GM21360 (cell line): ENCODE data around the gene SF3A2.

Experiments used
- ATAC-seq: cut with Tn5 transposase; IDR thresholded peaks from one replicate; pipeline ENCODE4 v1.9.1; 2021; ENCODE audit warnings: mild to moderate bottlenecking, moderate library complexity; ENCODE audit not compliant: unreplicated experiment

The SF3A2 gene

DNA sequence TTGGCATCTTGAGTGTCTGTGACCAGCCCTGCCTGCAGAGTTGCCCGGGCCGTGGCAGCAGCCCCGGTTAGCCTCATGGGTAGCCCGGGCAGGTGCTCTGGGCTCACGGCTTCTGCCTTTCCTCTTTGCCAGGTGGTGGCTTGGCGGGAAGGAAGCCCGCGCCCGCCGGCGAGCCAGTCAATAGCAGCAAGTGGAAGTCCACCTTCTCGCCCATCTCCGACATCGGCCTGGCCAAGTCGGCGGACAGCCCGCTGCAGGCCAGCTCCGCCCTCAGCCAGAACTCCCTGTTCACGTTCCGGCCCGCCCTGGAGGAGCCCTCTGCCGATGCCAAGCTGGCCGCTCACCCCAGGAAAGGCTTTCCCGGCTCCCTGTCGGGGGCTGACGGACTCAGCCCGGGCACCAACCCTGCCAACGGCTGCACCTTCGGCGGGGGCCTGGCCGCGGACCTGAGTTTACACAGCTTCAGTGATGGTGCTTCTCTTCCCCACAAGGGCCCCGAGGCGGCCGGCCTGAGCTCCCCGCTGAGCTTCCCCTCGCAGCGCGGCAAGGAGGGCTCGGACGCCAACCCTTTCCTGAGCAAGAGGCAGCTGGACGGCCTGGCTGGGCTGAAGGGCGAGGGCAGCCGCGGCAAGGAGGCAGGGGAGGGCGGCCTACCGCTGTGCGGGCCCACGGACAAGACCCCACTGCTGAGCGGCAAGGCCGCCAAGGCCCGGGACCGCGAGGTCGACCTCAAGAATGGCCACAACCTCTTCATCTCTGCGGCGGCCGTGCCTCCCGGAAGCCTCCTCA, 10.4 kb upstream of the SF3A2 start:
- ATAC-seq: no peak

DNA sequence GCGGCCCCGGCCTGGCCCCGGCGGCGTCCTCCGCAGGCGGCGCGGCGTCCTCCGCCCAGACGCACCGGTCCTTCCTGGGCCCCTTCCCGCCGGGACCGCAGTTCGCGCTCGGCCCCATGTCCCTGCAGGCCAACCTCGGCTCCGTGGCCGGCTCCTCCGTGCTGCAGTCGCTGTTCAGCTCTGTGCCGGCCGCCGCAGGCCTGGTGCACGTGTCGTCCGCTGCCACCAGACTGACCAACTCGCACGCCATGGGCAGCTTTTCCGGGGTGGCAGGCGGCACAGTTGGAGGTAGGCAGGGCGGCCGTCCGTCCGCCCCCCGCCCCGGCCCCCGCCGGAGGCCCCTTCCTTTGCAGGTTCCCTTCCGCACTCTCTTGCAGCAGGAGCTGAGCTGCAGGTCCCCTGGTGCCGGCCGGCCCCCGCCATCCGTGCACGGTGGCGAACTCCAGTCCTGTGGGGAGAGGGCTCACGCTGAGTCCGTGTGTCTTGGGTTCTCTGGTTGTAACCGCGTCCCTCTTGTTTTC, 9.7 kb upstream of the SF3A2 start:
- no peak for ATAC-seq

DNA sequence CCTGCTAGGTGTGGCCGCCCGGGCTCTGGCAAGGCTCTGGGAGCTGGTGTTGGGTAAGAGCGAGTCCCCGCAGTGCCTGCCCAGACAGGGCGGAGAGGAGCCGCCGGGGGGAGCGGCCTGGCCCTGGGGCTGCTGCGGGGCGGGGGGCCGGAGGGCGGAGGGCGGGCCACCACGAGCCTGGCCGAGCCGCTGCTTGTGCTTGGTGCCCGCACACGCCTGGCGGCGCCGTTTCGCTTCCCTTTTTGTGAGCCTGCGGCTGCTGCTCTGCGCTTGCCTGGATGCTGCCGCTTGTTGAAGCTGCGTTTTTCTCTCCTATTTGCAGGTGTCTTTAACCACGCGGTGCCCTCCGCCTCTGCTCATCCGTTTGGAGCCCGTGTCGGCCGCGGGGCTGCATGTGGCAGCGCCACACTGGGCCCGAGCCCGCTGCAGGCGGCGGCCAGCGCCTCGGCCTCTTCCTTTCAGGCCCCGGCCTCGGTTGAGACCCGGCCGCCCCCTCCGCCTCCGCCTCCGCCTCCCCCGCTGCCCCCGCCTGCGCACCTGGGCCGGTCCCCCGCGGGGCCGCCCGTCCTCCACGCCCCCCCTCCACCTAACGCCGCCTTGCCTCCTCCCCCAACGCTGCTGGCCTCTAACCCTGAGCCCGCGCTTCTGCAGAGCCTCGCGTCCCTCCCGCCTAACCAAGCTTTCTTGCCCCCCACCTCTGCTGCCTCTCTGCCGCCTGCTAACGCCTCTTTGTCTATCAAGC, 9.0 kb upstream of the SF3A2 start:
- no peak for ATAC-seq

DNA sequence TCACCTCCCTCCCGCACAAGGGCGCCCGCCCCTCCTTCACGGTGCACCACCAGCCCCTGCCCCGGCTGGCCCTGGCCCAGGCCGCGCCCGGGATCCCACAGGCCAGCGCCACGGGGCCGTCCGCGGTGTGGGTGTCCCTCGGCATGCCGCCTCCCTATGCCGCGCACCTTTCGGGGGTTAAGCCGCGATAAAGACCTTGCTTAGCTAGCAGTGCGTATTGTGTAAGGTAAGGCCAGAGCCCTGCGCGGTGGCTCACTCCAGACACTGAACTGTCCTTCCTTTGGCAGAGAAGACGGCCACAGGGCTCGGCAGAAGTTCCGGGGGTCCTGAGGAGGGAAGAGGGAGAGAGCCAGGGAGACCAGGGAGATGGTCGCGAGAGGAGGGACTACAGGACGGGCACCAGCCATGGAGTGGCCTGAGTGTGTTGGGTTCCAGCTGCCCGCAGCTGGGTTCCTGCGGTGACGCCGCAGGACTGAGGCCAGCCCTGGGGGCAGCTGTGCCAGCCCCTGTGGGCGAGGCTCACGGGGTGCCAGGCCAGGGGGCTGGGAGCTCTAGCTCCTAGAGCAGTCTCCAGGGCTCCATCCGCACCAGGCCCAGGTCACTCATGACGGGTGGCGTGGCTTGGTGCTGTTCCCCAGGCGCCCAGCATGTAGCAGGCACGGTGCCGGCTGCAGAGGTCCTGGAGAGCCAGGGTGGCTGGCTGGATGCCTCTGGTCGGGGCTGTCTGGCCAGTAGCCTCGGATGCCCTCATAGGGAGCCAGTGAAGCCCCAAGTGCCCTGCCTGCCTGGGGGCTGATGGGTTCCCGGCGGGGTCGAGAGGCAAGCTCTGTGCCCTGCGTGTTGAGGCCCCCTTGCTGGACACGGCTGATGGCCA, 8.2 kb upstream of the SF3A2 start:
- ATAC-seq: no peak

DNA sequence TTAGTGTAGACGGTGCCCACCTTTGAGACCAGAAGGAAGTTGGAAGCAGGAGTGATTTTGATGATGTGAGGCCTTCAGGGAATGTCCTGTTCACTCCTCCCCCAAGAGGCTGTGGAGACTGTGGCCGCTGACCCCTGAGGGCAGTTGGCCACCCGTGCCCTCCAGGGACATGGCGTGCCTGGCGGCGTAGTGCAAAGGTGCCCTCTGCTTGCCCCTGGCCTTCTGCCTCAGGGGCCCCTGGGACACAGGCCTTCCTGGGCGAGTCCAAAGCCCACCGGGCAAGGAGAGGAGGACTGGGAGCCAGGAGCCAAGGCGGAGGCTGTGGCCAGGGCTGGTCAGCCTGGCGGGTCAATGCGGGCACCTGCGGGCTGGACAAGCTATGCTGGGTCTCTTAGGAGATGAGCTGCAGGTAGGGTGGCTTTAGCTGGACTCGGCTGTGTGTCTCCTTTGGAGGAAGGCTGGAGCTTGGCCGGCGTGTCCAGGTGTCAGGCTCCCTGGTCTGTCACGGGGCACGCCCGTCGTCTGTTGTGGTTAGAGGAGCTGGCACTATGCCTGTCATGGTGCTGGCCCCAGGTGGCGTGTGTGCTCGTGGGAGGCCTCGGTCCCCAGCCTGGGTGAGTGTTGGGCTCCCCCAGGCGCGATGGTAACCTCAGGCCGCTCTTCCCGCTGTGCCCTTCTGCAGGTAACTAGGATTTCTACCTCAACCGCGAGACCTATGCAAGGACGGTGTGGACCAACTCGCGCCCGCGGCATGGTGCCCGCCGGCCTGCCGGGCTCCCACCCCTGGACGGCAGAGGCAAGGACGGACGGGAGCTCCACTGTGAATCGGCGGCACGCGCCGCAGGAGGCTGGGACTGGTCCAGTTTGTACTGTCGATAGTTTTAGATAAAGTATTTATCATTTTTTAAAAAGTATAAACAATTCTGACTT, 7.3 kb upstream of the SF3A2 start:
- ATAC-seq: no peak

DNA sequence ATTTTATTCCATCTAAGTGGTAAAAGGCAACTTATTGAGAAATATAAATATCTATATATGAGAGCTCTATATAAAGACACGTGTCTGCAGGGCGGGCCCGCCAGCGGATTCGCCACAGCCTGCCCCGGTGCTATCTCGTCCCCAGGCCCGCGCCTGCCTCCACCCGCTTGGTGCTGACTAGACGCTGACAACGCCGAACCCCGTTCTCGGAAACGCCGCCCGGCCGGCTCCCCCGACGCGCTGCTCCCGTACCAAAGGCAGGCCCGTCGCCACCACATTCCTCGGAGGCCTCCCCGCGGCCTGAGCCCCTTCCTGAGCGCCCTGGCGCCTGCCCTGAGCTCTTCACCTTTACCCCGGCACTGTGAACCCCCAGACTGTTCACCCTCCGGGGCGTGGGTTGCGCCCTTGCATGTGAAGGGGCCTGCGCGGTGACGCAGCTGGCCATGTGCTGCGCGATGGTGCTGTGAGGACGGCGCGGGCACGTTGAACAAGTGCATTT, 6.5 kb upstream of the SF3A2 start:
- ATAC-seq: no peak

DNA sequence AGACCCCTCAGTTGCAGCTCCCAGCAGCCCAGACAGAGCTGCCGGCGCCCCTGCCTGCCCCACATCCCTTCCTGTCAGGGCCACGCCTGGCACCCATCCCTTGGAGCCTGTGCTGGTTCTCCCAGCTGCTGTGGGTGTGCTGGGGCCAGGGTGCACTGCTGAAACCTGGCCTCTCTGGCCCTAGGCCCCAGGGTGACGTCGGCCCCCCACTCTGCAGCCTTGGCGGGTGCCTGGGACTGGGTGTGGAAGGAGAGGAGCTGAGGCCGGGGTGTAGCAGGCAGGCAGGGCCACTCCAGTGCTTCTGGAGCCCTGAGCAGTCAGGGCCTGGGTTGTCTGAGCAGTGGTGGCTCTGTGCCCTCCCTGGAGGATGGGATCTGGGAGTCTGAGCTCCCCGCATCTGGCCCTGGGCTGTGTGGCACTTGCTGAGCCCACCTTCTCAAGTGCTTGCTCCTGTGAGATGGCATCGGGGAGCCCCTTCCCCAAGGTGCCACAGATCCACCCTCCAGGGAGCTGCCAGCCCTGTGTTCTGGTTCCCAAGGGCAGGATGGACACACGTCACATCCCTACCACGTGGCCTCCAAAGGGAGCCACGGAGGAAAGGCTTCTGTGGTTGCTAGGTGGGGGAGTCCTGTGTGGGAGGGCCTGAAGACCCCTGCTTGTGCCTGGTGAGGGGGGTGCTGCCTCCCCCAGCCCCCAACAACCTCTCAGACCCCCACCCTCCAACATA, 5.7 kb upstream of the SF3A2 start:
- ATAC-seq: no peak

DNA sequence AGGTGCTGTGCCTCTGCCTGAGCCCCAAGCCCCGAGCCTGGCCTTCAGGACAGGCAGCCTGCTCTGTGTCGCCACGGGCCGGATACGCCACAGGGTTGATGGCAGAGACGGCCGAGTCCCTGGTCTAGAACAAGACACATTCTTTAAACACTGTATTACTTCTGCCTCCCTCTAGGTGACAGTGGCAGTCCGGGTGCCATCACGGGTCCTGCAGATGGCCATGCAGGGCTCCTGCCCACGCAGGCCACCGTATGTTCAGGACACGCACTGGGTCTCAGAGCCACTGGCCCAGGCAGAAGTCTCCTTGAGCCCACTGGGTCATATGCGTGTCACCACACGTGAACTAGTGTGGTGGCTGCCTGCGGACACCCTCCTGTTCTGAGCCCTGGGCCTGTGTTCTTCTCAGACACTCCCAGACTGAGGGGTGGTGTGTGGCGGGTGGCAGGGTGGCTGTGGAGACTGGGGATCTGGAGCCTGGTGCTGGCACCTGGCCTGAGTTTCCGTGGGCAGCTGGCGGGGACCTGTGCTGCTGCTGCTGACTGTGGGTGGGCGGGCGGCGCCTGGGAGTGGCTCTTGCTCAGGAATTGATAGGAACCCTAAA, 4.9 kb upstream of the SF3A2 start:
- ATAC-seq: no peak

DNA sequence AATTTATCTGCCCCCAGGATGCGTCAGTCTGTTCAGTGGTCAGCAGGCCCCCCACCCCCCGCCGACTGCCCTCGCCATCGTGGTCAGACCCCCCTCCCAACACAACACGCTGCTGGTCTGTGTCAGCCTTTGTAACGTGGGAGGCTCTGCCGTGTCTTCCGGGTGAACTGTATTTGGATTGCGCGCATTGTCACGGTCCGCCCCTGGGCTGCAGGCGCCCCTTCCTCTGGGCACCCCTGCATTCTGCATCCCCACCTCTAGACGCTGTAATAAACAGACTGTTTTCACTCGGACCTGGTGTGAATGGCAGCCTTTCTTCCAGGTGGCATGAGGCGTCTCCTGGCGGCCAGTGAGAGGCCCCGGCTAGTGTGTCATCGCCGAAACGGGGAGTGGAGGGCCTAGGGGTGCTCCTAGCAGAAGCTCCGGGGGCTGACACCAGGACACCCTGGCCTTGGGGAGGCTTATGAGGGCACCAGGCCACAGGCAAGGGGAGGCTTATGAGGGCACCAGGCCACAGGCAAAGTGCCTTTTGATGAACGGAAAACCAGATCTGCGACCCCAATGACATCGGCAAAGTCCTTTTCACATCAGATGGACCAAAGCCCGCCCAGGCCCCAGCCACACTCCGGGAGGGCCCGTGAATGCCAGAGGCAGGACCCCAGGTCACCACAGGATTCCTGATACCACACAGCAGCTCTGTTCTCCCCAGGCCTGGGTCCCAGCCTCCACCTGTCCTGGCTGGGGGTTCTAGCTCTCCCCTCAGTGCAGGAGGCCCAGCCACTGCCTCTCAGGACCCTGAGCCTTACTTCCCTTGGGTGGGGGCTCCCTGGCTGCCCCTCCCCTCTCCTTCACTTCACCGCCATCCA, 4.1 kb upstream of the SF3A2 start:
- ATAC-seq: no peak

DNA sequence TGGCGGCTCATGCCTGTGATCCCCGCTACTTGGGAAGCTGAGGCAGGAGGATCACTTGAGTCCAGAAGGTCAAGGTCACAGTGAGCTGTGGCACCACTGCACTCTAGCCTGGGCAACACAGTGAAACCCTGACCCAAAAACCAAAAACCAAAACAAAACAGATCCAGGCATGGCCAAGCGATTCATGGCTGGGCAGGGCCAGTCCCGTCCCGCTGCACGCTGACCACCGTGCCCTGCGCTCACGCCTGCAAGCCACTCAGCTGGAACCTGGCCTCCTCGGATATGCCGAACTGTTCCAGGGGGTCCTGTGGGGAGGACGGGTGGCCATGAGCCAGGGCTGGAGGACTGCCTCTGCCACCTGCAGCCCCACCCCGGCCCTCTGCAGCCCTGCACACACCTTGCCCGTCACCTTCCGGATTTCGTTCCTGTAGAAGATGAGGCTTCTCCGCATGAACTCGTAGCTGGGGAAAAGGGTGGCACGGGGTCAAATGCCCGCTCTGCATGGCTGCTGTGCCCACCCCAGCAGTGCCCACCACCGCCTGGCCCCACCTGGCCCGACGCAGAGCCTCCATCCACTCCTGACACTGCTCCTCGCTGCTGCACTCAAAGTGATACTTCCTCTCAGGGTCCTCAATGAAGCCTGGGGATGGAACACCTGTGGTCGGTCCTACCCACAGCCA, 2.9 kb upstream of the SF3A2 start:
- no peak for ATAC-seq

DNA sequence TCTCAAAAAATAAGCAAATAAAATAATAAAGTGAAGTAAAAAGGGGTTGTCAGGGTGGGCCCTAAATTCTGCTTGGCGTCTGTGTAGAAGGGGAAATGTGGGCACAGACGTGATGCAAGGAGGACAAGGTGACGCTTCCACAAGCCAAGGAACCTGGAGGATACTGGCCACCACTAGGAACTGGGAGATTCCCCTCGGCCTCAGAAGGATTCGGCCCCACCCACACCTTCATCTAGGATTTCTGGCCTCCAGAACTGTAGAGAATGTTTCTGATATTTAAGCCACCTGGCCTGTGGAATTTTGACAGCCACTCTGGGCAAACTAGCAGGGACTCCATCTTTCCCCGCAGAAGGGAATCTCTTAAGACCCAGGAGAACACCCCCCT, 1.6 kb upstream of the SF3A2 start:
- ATAC-seq: no peak

DNA sequence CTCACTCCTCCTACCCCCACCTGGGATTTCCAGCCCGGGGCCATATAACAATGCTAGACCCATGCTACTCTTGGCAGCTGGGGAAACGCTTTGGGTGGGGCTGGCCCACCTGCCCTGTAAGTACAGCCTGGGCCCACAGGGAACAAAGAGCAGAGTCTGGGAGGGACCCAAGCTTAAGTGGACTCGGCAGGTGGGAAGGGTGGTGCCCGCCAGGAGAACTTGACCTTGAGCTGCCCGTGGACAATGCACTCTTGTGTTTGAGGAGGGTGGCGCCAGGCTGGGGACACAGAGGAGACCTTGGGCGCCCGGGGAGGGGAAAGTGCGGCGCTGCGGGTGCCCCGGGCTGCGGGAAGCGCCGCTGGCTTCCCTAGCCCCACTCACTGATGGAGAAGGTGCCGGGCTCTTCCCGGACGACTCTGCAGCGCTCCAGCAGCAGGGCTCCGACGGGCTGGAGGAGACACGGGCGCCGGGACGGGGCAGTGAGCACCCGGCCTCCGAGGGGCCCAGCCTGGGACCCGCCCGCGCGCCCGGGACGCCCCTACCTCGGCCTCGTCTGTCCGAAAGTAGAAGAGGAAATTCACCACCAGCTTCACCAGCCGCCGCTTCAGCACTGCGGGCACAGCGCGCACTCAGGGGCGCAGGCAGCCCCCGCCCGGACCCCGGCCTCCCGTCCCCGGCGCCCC, 1.1 kb upstream of the SF3A2 start:
- ATAC-seq: peak; percentile 14

DNA sequence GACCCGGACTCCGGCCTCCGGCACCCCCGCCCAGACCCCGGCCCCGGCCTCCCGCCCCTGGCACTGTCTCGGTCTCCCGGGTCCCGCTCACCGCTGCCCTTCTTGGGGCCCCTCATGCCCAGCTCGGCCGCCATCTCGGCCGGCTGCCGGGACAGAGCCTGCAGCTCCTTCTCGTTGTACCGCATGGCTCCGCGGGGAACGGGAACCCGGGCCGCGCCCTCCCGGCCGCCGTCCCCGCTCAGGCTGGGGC, 635 bp upstream of the SF3A2 start:
- no peak for ATAC-seq

DNA sequence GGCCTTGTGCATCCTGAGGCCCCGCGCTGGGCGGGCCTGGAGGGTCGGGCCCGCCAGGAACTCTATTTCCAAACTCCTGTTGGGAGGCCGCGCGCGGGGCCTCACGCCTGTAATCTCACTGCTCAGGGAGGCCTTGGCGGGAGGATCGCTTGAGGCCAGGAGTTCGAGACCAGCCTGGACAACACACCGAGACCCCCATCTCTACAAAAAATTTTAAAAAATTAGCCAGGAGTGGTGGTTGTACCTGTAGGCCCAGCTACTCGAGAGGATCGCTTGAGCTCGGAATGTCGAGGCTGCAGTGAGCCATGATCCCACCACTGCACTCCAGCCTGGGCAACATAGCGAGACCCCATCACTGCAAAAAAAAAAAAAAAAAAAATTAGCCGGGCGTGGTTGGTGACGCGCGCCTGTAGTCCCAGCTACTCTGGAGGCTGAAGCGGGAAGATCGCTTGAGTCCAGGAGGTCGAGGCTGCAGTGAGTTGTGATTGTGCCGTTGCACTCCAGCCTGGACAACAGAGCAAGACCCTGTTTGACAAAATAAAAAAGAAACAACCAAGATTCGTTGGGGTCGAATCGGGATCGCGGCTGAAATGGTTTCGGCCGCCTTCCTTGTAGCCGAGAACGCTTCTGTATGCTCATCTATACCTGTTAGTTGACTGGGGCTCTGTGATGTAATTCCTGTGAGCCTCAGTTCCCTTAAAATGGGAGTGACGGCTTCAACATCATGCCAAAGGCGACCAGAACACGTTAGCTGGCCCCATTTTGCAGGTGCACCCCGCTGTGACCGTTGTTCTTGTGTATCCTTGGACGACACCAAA, 636 bp downstream of the SF3A2 start:
- ATAC-seq: no peak

DNA sequence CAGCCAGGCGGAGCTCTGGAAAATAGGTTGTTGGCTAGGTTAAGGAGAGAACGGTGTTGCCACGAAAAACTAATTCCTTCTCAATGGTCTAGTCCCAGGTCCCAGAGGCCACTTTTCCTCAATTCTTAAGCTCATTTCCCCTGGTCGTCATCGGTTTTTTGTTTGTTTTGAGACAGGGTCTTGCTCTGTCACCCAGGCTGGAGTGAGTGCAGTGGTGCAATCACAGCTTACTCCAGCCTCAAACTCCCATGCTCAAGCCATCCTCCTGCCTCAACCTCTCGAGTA, 1.2 kb downstream of the SF3A2 start:
- no peak for ATAC-seq

DNA sequence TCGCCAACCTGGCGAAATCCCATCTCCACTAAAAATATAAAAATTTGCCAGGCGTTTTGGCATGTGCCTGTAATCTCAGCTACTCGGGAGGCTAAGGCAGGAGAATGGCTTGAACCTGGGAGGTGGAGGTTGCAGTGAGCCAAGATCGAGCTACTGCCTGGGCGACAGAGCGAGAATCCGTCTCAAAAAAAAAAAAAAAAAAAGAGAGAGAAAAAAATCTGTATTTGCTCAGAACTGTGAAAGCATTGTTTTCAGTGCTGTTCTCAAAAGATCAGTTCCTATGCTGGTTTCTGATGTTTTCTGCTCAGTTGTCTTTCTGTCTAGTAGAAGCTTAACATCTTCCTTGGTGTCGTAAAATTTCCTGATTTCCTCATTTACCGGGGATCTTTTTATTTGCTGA, 2.5 kb downstream of the SF3A2 start:
- ATAC-seq: no peak
